Neural progenitor cell (in vitro differentiated cells): Measurements from ENCODE around the gene CNTN1. TPM values are rescaled to one million over a fixed set of nuclear protein-coding genes. Genes with fewer than 3 reads are reported as not detected.

ENCODE experiments used
- DNase-seq: peaks from one replicate; pipeline ENCODE4 v3.0.0-alpha.2; 2016; ENCODE audit warnings: low spot score
- H2AFZ ChIP-seq: fragments of 200-600 bp; sonication (generic); replicated peaks from 2 replicates; pipeline ENCODE4 v1.6.1; 2016; ENCODE audit warnings: antibody characterized with exemption
- H3F3A ChIP-seq: fragments of 200-600 bp; sonication (generic); 2 replicates; pipeline ENCODE4 v1.6.1; 2016; ENCODE audit warnings: antibody characterized with exemption, low read depth
- H3K27ac ChIP-seq: fragments of 200-600 bp; sonication (generic); 2 replicates; pipeline ENCODE4 v1.5.1; 2016; ENCODE audit warnings: mild to moderate bottlenecking
- H3K27me3 ChIP-seq: fragments of 200-600 bp; sonication (generic); 2 replicates; pipeline ENCODE4 v1.6.1; 2016; ENCODE audit warnings: mild to moderate bottlenecking, moderate library complexity
- H3K36me3 ChIP-seq: fragments of 200-600 bp; sonication (generic); 2 replicates; pipeline ENCODE4 v1.5.1; 2016
- H3K4me1 ChIP-seq: fragments of 200-600 bp; sonication (generic); 2 replicates; pipeline ENCODE4 v1.6.1; 2016; ENCODE audit warnings: mixed run types
- H3K4me2 ChIP-seq: fragments of 200-600 bp; sonication (generic); 2 replicates; pipeline ENCODE4 v1.6.1; 2016
- H3K4me3 ChIP-seq: fragments of 200-600 bp; sonication (generic); 2 replicates; pipeline ENCODE4 v1.5.1; 2016
- H3K79me2 ChIP-seq: fragments of 200-600 bp; sonication (generic); 2 replicates; pipeline ENCODE4 v1.6.1; 2016; ENCODE audit warnings: low read depth
- H3K9ac ChIP-seq: fragments of 200-600 bp; sonication (generic); 2 replicates; pipeline ENCODE4 v1.6.1; 2016
- H3K9me3 ChIP-seq: fragments of 200-600 bp; sonication (generic); 2 replicates; pipeline ENCODE4 v1.5.1; 2016; ENCODE audit warnings: low read depth
- H4K20me1 ChIP-seq: fragments of 200-600 bp; sonication (generic); 2 replicates; pipeline ENCODE4 v1.6.1; 2016; ENCODE audit warnings: low read depth
- H3K27ac Mint-ChIP-seq: 3 replicates; pipeline ENCODE4 v1.8.0; 2021; ENCODE audit warnings: mixed read lengths
- H3K27me3 Mint-ChIP-seq: 2 replicates; pipeline ENCODE4 v1.8.0; 2022; ENCODE audit warnings: low read depth, mild to moderate bottlenecking, inconsistent platforms, moderate library complexity, mixed read lengths; ENCODE audit not compliant: insufficient read depth
- H3K36me3 Mint-ChIP-seq: 3 replicates; pipeline ENCODE4 v1.8.0; 2021; ENCODE audit warnings: mixed read lengths
- H3K4me1 Mint-ChIP-seq: 3 replicates; pipeline ENCODE4 v1.8.0; 2021; ENCODE audit warnings: mixed read lengths
- H3K4me3 Mint-ChIP-seq: 3 replicates; pipeline ENCODE4 v1.8.0; 2021; ENCODE audit warnings: mild to moderate bottlenecking, moderate library complexity, mixed read lengths
- H3K9me3 Mint-ChIP-seq: 3 replicates; pipeline ENCODE4 v1.8.0; 2020; ENCODE audit warnings: mixed read lengths
- EZH2 ChIP-seq: fragments of 200-600 bp; sonication (generic); IDR thresholded peaks from 2 replicates; pipeline ENCODE4 v1.6.1; 2017; ENCODE audit warnings: antibody characterized with exemption, mild to moderate bottlenecking, moderate library complexity
- EZH2phosphoT487 ChIP-seq: fragments of 200-600 bp; sonication (generic); IDR thresholded peaks from 2 replicates; pipeline ENCODE4 v1.6.1; 2017; ENCODE audit warnings: antibody characterized with exemption
- total RNA-seq: library from RNA; depleted of rRNA; stranded (reverse); fragments of >200 nt; gene quantifications from 2 replicates; pipeline ENCODE4 v1.2.3, GENCODE V29; 2015; ENCODE audit warnings: low replicate concordance
- TF ChIP-seq, protein P1 (sequence below): fragments of 200-600 bp; sonication (generic); IDR thresholded peaks from 2 replicates; pipeline ENCODE4 v1.5.1; 2017; ENCODE audit warnings: antibody characterized with exemption, mild to moderate bottlenecking

CNTN1 gene
- total RNA-seq, 1 donor from 2014 or later, result 0.17 TPM

DNA sequence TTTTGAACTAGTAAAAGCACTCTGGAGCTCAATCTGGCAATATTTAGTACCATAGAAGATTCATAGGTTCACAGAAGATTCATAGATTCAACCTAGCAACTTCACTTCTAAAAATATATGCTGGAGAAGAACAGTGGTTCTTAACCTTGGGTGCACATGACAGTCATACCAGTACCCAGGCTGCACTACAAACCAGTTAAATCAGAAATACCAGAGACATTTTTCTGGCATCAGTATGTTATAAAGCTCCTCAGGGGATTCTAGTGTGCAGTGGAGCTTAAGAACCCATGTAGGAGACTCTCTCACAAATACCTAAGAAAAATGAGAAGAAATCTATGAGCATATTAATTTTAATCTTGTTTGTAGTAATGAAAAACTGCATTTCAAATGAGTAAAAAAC lies 46.6 kb downstream of the CNTN1 start:
- TF ChIP-seq EZH2 (no peak), EZH2phosphoT487 (no peak)
- TF ChIP-seq, protein P1, sequence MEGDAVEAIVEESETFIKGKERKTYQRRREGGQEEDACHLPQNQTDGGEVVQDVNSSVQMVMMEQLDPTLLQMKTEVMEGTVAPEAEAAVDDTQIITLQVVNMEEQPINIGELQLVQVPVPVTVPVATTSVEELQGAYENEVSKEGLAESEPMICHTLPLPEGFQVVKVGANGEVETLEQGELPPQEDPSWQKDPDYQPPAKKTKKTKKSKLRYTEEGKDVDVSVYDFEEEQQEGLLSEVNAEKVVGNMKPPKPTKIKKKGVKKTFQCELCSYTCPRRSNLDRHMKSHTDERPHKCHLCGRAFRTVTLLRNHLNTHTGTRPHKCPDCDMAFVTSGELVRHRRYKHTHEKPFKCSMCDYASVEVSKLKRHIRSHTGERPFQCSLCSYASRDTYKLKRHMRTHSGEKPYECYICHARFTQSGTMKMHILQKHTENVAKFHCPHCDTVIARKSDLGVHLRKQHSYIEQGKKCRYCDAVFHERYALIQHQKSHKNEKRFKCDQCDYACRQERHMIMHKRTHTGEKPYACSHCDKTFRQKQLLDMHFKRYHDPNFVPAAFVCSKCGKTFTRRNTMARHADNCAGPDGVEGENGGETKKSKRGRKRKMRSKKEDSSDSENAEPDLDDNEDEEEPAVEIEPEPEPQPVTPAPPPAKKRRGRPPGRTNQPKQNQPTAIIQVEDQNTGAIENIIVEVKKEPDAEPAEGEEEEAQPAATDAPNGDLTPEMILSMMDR, result no peak
- no peak for DNase-seq
- Mint-ChIP-seq H3K27ac (no peak overlapping the region), H3K9me3 (no peaks in the 10 kb centered on the region), H3K4me3 (no peak overlapping the region), H3K4me1 (peaks cover 13% of the 10 kb centered on the region), H3K36me3 (no peaks in the 10 kb centered on the region), H3K27me3 (no peaks in the 10 kb centered on the region)
- Histone ChIP-seq H3K9ac (no peak overlapping the region), H3F3A (no peaks in the 10 kb centered on the region), H3K27me3 (no peaks in the 10 kb centered on the region), H3K27ac (no peak overlapping the region), H3K4me3 (no peak overlapping the region), H3K4me2 (no peak overlapping the region), H2AFZ (no peak overlapping the region), H3K4me1 (no peaks in the 10 kb centered on the region), H4K20me1 (no peaks in the 10 kb centered on the region), H3K9me3 (no peaks in the 10 kb centered on the region), H3K79me2 (no peaks in the 10 kb centered on the region), H3K36me3 (no peaks in the 10 kb centered on the region)

DNA sequence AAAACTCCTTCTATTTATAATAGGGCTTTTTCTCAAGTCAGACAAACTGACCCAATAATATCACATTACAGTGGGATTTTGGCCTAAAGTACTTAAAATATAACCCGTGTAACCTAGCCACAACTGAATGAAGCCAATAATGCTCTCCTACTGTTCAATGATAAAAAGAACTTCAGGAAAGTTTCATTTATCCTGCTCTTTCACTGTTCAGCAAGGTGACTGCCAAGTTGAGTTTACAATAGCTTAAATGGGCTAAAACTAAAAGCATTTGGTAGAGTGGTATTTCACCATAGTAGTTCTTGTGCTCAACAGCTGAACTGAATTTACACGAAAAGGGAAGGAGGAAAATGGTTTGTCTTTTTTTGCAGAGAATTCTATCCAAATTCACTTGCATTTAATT lies 49.8 kb downstream of the CNTN1 start:
- no peak for DNase-seq
- H3K79me2 ChIP-seq, result no peaks in the 10 kb centered on the region
- Mint-ChIP-seq H3K27ac (no peak overlapping the region), H3K4me1 (peaks cover 3% of the 10 kb centered on the region), H3K9me3 (no peaks in the 10 kb centered on the region), H3K4me3 (no peak overlapping the region), H3K27me3 (peaks cover 2% of the 10 kb centered on the region), H3K36me3 (no peaks in the 10 kb centered on the region)
- H3K9ac ChIP-seq, result no peak overlapping the region
- no peaks in the 10 kb centered on the region for H3K27me3 ChIP-seq
- H2AFZ ChIP-seq, result no peak overlapping the region
- H3K4me3 ChIP-seq, result no peak overlapping the region
- TF ChIP-seq EZH2, result no peak
- no peak for TF ChIP-seq EZH2phosphoT487
- TF ChIP-seq, protein P1, result no peak
- H3K4me2 ChIP-seq, result no peak overlapping the region
- H4K20me1 ChIP-seq, result no peaks in the 10 kb centered on the region
- no peaks in the 10 kb centered on the region for H3K4me1 ChIP-seq
- H3K27ac ChIP-seq, result no peak overlapping the region
- H3F3A ChIP-seq, result no peaks in the 10 kb centered on the region
- no peaks in the 10 kb centered on the region for H3K9me3 ChIP-seq
- no peaks in the 10 kb centered on the region for H3K36me3 ChIP-seq

DNA sequence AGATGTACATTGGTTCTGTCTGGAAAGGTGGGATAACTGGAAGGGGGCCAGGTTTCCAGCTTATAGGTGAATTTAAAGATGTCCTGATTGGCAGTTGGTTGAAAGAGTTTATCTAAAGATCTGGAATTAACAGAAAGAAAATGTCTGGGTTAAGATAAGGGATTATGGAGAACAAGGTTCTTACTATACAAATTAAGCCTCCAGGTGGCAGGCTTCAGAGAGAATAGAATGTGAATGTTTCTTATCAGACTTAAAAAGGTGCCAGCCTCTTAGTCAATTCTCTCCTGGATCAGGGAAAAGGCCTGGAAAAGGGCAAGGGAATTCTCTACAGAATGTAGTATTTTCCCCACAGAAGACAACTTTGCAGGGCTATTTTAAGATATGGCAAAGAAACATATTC lies 53.1 kb downstream of the CNTN1 start:
- no peak overlapping the region for H2AFZ ChIP-seq
- Mint-ChIP-seq H3K27ac (no peak overlapping the region), H3K36me3 (no peaks in the 10 kb centered on the region), H3K4me1 (peaks cover 9% of the 10 kb centered on the region), H3K27me3 (peaks cover 2% of the 10 kb centered on the region), H3K9me3 (no peaks in the 10 kb centered on the region), H3K4me3 (no peak overlapping the region)
- peaks cover 10% of the 10 kb centered on the region for H3K4me1 ChIP-seq
- no peaks in the 10 kb centered on the region for H3K27me3 ChIP-seq
- H3K79me2 ChIP-seq, result no peaks in the 10 kb centered on the region
- H3K27ac ChIP-seq, result no peak overlapping the region
- peak; percentile 28 for DNase-seq
- H3F3A ChIP-seq, result no peaks in the 10 kb centered on the region
- H4K20me1 ChIP-seq, result no peaks in the 10 kb centered on the region
- H3K9me3 ChIP-seq, result no peaks in the 10 kb centered on the region
- H3K36me3 ChIP-seq, result no peaks in the 10 kb centered on the region
- H3K9ac ChIP-seq, result no peak overlapping the region
- TF ChIP-seq EZH2phosphoT487, result no peak
- TF ChIP-seq, protein P1, result peak; percentile 38
- H3K4me2 ChIP-seq, result no peak overlapping the region
- no peak overlapping the region for H3K4me3 ChIP-seq
